GM19463 (cell line): ENCODE data around the gene SLC6A15.

Source experiments
- ATAC-seq: cut with Tn5 transposase; IDR thresholded peaks from one replicate; pipeline ENCODE4 v1.9.1; 2021; ENCODE audit warnings: mild to moderate bottlenecking, moderate library complexity; ENCODE audit not compliant: unreplicated experiment

The SLC6A15 gene

DNA sequence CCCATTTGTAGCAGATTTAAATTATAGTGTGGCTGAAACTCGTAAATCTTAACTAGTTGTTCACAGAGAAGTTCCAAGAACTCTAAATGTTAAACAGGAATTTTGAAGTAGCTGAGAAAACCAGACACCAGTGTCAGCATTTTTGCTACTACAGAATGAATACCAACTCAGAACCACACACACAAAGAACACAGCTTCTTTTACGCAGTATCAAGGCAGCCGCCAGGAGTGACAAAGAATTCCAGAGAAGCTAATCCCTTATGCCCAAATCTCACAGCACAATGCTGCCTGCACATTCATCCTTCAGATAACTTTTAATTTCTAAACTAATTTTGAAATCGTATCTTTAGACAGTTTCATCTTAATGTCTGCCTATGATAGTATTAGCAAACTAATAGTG is 37.4 kb downstream of the SLC6A15 start:
- ATAC-seq, result no peak

DNA sequence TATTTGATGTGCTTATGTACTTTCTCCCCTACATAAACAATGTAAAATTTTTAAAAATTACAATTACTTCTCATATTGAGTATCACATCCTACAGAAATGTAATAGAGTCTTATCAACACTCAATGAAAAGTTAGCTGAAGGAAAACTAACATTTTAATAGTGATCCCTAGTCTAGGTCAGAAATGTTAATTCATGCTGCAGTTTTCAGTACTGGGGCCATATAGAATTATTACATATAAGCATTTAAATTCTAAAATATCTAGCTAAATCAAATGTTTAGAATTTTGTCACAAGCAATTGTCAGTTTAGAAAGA is 37.8 kb downstream of the SLC6A15 start:
- ATAC-seq, result no peak

DNA sequence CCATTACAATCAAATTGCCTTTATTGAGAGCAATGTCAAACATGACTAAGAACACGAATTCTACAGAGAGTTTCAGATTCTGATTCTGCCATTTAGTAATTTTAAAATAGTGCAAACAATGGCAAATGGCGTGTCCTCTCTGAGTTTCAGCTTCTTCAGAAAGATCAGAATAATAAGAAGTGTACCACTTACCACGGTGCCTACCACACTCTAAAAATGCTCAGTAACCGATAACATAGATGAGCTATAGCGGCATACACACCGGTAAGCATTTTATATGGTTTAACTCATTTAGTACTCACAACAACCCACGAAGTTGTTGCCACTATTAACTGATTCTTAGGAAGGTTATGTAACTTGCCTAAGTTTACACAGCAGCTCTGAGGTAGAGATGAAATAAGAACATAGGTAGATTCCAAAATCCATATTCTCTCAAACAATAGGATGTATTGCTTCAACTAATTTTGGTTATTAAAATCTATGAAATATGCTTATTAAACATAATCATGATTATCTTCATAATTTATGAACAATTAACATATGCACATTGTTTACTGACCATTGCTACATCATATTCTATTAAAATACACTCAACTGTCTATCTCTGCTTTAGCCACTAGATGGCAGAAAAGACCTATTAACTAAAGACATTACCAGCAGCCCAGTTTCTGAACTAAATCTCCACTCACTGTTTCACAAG is 38.3 kb downstream of the SLC6A15 start:
- ATAC-seq, result peak; percentile 95

DNA sequence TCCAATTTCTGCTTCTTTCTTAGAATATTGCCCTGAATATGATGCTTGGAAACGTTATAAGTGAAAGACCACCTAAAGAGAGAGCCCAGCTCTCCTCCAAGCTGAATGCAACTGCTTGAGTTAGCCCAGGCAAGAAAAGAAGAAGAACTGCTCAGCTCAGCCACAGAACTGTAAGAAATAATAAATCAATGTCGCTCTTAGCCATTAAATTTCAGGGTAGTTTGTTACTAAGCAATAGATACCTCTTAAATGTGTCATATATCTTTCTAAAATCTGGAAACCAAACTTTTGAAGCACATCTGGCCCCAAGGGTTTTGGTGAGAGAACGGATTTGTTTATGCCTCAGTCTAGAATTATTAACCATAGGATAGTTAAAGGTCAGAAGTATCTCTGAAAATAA is 50.4 kb downstream of the SLC6A15 start:
- ATAC-seq, result no peak

DNA sequence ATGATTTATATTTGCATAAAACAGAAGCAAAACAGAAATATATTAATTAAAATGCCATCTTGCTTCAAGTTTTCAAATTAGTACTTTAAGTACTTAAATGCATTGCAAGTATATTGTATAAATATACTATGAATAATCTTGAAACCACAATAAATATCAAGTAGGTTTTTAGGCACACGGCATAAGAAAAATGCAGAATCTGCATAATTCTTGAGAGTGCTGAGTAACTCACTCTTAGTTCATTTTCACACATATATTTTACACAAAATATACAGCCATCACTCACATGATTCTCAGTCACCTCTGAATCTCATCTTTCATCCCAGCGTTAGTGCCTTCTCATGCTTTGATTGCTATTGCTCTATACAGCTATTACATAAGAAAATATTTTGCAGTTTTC is 51.9 kb downstream of the SLC6A15 start:
- no peak for ATAC-seq

DNA sequence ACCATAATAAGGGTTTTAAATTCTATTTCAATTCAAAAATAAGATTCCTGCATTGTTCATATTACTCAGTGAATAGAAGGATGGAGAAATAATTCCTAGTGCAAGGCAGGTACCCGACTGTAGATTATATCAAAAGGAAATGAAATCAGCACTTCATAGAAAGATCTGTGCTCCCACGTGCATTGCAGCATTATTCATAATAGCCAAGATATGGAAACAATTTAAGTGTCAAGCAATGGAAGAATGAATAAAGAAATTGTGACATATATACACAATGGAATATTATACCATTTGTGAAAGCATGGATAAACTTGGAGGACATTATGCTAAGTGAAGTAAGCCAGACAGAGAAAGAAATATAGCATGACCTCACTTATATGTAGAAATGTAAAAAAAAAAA is 53.8 kb downstream of the SLC6A15 start:
- no peak for ATAC-seq

DNA sequence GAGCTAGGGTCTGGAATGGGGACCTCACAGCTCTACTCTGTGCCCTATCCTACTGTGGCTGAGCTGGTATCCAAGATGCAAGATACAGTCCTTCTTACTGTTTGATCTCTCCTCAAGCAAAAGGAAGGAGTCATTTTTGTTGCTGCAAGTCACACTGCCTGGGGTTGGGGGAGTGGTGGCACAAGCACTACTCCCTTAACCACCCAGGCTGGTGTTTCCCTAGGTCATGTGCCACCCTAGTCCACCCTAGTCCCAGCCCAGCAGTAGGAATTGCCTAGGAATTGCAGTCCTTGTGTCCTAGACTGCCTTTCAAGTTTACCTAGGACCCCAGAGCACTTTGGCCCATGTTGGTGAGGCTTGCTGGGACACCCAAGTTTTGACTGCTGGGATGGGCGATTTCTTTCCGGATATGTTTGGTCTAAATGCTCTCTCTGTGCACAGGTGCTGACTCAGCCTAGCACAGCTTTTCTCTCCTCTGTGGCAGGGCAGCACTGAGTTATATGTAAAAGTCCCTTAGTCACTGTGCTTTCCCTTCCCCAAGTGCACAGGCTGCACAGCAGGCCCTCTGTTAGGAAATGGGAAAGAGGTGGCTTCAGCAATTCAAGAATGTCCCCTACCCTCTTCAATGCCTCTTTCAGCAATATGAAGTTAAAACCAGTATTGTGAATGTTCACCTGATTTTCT is 54.9 kb downstream of the SLC6A15 start:
- no peak for ATAC-seq

DNA sequence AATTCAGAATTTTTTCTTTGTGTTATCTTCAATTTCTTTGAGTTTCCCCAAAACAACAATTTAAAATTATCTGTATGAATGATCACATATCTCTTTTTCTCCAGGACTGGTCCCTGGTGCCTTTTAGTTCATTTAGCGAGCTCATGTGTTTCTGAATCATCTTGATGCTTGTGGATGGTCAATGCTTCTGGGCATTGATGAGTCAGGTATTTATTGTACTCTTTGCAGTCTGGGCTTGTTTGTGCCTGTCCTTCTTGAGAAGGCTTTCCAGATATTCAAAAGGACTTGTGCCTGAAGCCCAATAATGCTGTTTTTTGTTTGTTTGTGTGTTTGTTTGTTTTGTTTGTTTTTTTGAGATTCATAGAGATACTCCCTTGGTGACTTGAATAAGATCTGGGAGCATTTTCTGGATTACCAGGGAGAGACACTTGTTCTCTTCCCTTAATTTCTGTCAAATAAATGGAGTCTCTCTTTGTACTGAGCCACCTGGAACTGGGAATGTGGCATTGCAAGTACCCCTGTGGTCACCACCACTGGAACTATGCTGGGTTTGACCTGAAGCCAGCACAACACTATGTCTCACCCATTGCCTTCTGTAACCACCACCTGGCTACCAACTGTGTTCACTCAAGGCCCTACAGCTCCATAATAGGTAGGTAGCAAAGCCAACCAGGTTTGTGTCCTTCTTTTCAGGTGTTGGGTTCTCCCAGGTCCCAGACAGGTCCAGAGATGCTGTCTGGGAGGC is 56.3 kb downstream of the SLC6A15 start:
- ATAC-seq, result no peak

DNA sequence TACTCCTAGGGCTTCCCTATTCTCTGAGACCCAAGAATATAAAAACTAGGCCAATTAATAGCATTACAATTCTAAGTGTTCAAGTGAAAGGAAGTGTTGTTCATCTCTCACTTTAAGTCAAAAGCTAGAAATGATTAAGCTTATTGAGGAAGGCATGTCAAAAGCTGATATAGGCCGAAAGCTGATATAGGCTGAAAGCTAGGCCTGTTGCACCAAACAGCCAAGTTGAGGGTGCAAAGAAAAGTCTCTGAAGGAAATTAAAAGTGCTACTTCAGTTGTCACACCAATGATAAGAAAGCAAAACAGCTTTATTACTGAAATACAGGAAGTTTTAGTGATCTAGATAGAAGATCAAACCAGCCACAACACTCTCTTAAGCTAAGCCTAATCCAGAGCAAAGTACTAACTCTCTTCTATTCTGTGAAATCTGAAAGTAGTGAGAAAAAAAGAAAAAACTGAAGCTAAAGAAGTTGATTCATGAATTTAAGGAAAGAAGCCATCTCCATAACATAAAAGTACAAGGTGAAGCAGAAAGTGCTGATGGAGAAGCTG is 68.9 kb downstream of the SLC6A15 start:
- no peak for ATAC-seq

DNA sequence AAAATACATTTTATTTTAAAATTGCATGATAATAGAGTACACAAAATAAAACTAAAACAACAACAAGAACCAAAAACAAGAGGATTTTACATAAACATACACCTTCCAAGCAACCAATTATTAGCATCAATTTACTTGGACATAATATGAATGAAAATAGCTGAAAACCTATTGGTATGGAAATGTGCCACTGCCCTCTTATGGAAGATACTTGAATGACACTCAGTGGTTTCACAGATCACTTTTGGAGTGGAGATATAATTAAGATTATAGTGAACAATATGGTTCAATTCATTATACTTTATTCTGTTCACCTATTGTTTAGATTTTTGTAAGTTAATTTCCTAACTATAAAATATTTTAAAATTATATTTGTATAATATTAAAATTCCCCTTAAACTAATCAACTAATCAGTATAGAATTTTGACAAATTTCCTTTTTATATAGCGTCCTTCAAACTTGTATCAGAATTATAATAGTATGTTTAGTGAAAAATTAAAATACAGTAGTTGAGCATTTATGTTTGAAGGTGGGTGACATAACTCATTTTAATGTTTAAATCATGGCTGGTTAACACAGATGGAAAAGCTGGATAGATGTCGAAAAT is 70.1 kb downstream of the SLC6A15 start:
- ATAC-seq, result no peak

DNA sequence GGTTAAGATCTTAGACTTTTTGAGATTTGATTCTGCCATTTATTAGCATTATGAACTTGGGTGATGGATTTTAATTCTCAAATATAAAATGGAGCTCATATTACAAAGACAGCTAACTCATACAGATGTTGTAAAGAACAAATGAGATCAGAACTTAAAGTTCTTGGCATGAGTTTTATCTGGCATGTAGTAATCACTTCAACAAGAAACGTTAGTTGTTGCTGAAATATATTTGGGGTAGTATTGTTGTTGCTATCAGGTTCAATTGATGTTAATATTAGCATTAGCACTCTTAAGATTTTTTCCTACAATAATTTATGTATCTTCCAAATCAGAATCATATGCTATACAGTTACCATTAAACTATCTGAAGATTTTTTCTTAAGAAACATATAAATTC is 71.0 kb downstream of the SLC6A15 start:
- no peak for ATAC-seq

DNA sequence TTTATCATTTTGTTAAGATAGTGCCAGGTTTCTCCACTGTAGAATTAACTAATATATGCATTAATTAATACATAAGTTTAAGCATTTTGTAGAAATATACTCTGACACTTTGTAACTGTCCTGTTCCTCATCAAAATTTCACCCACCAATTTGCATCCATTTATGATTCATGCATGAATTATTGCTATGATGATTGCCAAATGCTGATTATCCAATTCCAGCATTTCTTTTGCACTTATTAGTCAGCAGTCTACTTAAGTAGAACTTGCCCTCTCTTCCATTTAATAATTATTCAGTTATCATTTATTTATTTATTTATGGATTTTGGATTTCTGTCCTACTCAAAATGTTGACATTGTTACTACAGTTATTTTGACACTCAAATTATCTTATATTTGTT is 72.2 kb downstream of the SLC6A15 start:
- ATAC-seq, result no peak

DNA sequence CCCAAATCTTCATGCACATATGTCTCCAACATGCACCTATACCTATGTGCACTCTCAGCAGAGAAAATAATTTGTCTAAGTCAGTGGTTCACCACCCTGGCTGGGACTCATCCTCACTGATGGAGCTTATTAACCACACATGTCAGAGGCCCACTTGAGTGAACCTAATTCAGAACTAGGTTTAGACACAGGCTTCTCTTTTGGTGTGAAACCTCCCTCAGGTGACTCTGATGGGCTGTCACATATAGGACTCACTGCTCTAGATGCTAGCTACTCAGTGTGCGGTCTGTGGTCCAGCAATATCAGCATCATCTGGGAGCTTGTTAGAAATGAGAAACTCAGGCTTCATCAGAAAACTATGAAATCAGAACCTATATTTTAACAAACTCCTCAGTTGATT is 85.7 kb downstream of the SLC6A15 start:
- no peak for ATAC-seq

DNA sequence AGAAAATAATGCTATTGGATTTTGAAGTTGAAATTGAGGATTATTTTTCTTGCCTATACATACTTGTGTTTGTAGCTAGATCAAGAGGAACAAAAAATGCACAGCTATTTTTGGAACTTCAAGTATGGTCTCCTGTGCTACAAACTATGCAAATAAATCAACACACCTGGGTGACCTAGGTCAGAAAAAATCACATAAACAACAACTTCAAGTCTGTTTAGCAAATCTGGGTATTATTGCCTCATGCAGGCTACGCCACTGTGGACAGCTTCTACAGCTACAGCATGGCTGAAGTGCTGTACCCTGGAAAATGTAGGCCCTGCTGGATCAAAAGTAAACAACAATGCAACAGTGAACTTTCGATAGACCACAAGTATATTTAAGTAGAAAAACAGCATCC is 87.5 kb downstream of the SLC6A15 start:
- no peak for ATAC-seq

DNA sequence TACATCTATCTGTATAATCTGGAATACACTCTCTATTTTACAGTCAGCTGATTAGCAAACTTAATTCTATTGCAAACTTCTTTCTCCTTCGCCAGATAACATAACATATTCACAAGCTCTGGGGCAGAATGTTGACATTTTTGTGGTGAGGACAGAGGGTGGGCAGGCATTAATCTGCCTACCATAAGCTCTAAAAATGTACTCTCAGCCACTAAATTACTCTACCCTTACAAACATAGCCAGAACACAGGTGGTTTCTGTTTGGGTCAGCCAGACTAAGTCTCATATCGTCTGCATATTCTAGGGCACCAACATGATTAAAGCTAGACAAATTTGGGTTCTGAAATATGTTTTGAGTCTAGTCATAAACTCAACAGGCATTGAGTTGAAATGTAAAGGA is 90.1 kb downstream of the SLC6A15 start:
- ATAC-seq, result no peak

DNA sequence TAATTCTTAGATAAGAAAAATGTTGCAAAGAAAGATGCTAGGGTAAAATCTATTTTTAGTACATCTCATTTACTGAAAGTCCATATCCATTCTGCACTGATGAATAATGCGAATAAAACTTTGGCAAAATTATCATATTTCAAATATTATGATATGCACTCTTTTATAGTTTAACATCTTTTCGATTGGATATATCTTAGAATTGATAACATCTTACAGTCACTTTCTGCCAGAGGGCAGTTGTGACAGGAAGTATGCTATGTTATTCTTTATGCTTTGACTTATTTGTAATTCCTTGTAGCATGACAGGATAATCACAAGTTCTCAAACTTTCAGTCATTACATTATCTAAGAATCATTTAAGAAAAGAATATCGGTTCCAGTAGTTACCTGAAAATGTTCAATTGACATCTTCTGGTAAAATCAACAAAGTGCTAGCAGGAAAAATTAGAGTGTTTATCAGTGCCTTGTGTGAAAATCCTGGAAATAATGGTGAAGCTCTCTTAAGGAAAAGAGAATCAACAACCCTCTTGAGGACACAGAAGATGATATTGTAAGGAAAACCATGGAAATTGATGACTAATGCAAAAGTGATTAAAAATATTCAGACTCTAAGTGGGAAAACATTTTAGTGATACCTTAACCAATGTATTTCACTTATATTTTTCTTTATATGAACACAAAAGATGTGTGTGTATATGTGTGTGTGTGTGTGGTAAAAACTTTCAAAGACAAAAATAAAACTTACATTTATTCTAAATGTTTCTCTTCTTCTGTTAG is 95.5 kb downstream of the SLC6A15 start:
- no peak for ATAC-seq

DNA sequence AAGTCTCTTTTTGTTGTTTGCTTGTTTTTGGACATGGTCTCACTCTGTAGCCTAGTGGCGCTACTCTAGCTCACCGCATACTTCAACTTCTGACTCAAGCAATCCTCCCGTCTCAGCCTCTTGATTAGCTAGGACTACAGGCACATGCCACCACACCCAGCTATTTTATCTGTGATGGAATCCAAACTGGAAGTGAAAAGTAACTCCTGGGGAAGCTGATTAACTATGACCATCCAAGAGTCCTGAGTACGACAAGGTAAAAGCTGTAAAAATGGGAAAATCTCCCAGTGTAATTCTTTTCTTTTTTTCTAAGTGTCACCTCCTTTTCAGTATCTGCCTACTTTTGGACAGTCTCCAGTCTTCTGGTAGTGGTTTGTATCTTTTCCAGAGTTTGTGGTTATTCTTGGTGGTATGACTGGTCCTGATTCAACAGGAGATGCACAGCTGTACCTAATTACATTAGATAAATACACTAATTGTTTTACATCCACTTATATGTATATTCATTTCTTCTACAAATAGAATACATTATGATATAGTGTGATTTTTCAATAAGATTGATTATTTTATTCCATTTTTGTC is 97.8 kb downstream of the SLC6A15 start:
- ATAC-seq, result no peak

DNA sequence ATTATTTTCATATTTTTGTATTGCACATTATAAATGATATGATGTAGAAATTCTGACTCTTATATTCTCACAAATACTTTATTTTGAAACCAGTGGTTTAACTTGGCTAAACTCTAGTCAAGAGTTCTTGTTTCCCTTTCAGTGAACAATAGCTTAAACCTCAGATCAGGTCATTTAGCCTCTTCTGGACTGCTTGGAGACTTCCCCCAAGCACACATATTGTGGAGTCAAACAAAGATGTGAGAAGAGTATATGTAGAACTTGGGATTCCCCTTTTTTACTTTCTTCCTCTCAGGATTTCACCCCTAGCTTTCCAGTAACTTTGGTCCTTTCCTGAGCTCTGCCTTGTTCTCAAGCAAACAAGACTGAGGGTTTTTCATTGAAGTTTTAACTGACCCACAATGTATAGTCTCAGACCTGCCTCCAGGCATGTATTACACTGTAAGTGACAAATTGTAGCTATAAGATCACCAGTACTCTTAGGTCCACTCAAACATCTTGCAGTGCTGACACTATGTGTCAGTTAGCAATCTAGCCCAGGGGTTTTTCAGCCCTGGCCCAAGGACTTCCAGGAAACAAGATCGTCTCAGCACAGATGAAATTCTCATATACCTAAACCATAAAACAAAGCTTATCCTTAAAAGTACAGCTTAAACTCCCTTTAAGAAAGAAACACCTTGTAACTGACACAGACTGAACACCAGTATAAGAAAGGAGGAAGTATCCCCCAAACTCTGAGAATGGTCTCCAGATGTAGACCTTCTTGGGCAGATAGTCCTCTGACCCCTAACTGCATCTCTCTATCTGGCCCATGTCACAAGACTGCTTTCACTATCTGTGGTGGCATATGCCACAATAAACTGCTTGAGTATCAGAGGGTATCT is 98.6 kb downstream of the SLC6A15 start:
- peak; percentile 62 for ATAC-seq

DNA sequence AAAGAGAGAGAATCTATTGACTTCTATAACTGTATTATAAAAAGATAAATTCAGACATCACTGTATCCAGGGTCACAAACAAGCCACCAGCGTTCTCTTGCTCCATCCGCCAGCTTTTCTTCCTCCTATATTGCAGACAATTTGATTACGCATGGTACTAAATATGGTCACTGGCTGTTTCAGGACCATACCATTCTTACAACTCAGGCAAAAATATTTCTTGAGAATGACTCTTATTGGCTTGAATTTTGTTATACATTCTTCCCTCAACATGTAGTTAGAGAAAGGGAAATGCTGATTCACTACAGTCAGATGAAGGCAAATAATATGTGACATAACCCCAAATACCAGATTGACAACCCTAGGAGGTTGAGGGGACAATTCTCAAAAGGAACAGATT is 101.3 kb downstream of the SLC6A15 start:
- ATAC-seq, result no peak
